ENCODE data around the gene RBPMS2.

DNA sequence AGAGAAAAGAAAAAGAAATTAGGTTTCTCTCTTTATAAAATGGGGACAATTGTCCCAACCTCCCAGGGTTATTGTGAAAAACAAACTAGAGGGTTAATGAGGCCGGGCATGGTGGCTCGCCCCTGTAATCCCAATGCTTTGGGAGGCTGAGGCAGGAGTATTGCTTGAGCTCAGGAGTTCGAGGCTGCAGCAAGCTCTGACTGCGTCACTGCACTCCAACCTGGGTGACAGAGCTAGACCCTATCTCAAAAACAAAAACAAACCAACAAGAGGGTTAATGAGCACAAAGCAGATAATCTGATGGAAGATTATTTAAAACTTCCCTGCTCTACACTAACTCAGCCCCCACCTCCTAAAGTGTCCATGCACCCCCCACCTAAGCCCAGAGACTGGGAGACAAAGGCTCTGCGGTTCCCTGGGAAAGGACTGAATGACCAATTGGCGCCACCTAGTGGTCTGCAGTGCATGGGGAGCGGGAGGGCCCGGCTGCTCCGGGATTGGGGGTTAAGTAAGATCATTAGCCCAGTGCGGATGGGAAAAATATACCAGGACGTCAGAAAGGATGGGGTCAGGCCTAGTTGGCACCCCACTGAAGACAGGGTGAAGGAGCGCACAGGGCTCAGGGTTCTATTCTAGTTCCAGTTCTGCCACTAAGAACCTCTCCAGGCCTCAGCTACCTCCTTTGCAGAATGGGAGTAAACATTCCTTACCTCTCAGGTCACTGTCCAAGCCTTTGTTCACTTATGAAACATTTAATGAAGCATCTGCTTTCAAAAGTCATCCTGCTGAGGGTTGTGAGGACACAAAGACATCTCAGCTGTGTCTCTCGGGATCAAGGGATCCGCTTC, 34.5 kb upstream of the RBPMS2 start:
- TF ChIP-seq, protein P1, sequence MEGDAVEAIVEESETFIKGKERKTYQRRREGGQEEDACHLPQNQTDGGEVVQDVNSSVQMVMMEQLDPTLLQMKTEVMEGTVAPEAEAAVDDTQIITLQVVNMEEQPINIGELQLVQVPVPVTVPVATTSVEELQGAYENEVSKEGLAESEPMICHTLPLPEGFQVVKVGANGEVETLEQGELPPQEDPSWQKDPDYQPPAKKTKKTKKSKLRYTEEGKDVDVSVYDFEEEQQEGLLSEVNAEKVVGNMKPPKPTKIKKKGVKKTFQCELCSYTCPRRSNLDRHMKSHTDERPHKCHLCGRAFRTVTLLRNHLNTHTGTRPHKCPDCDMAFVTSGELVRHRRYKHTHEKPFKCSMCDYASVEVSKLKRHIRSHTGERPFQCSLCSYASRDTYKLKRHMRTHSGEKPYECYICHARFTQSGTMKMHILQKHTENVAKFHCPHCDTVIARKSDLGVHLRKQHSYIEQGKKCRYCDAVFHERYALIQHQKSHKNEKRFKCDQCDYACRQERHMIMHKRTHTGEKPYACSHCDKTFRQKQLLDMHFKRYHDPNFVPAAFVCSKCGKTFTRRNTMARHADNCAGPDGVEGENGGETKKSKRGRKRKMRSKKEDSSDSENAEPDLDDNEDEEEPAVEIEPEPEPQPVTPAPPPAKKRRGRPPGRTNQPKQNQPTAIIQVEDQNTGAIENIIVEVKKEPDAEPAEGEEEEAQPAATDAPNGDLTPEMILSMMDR (optimal IDR thresholded peaks at IDR 0.05 in 1 of 3, IDR thresholded peaks at IDR 0.05 in 1 of 3, conservative IDR thresholded peaks at IDR 0.05 in 1 of 3; ENCODE audit: extremely low read depth in 1 of 3, insufficient read depth in 2 of 3, low read length in 3 of 3) = peak; percentile 91 to 94 (median 92)
- TF ChIP-seq EZH2 (IDR thresholded peaks at IDR 0.05; ENCODE audit: low read length) = no peak

All from keratinocyte (primary cell).